ENCODE results near the gene MAPRE3.
"Not testable (repeated sequence)": the region's sequence is repeated elsewhere in the genome, so short reads cannot be mapped to it uniquely, and the experiment has no call there.

MAPRE3 gene

GRCh38 chr2:26970244-26970927, at the start of gene MAPRE3:
Gene MAPRE3, plus strand, starts transcription at chr2:26970637. Its CDS starts 51,582 bp downstream, at chr2:27022219.
- Histone ChIP-seq H3K36me3 (ENCODE audit: control insufficient read depth, low read depth, low read length) (no peaks in the 10 kb centered on the region), H3K27ac (ENCODE audit: low read length) (no peak within 1 kb of the TSS), H3K4me3 (ENCODE audit: low read length) (peak within 1 kb of the TSS; percentile 83), H3K9ac (ENCODE audit: low read length) (peak within 1 kb of the TSS; percentile 17), H3K4me1 (ENCODE audit: control insufficient read depth, low read depth, low read length) (peaks cover 10% of the 10 kb centered on the region), H3K9me3 (ENCODE audit: control insufficient read depth, low read depth, low read length) (no peaks in the 10 kb centered on the region), H3K27me3 (ENCODE audit: control insufficient read depth, insufficient read depth, low read length) (peaks cover 33% of the 10 kb centered on the region)

- no peak overlapping the region for H3K4me3 ChIP-seq (ENCODE audit: low read length)
- peaks cover 7% of the 10 kb centered on the region for H3K4me1 ChIP-seq (ENCODE audit: control insufficient read depth, low read depth, low read length)
- no peaks in the 10 kb centered on the region for H3K27me3 ChIP-seq (ENCODE audit: control insufficient read depth, insufficient read depth, low read length)
- no peak overlapping the region for H3K9ac ChIP-seq (ENCODE audit: low read length)
- no peaks in the 10 kb centered on the region for H3K36me3 ChIP-seq (ENCODE audit: control insufficient read depth, low read depth, low read length)
- H3K27ac ChIP-seq (ENCODE audit: low read length), result no peak overlapping the region
- H3K9me3 ChIP-seq (ENCODE audit: control insufficient read depth, low read depth, low read length), result no peaks in the 10 kb centered on the region
Measured at GRCh38 chr2:26921323-26921722, 49.1 kb upstream of the MAPRE3 start.

GRCh38 chr2:26922405-26923188, 47.8 kb upstream of the MAPRE3 start:
- Histone ChIP-seq H3K9me3 (ENCODE audit: control insufficient read depth, low read depth, low read length) (no peaks in the 10 kb centered on the region), H3K9ac (ENCODE audit: low read length) (no peak overlapping the region), H3K36me3 (ENCODE audit: control insufficient read depth, low read depth, low read length) (no peaks in the 10 kb centered on the region), H3K4me1 (ENCODE audit: control insufficient read depth, low read depth, low read length) (peaks cover 7% of the 10 kb centered on the region), H3K27me3 (ENCODE audit: control insufficient read depth, insufficient read depth, low read length) (no peaks in the 10 kb centered on the region), H3K27ac (ENCODE audit: low read length) (no peak overlapping the region), H3K4me3 (ENCODE audit: low read length) (no peak overlapping the region)

- H3K4me1 ChIP-seq (ENCODE audit: control insufficient read depth, low read depth, low read length); H3K36me3 ChIP-seq (ENCODE audit: control insufficient read depth, low read depth, low read length); H3K9me3 ChIP-seq (ENCODE audit: control insufficient read depth, low read depth, low read length); H3K27me3 ChIP-seq (ENCODE audit: control insufficient read depth, insufficient read depth, low read length); H3K4me3 ChIP-seq (ENCODE audit: low read length); H3K9ac ChIP-seq (ENCODE audit: low read length); H3K27ac ChIP-seq (ENCODE audit: low read length): not testable (repeated sequence)
Measured at GRCh38 chr2:26923189-26923466, 47.3 kb upstream of the MAPRE3 start.

GRCh38 chr2:26924731-26925099, 45.7 kb upstream of the MAPRE3 start:
- H3K36me3 ChIP-seq (ENCODE audit: control insufficient read depth, low read depth, low read length), result no peaks in the 10 kb centered on the region
- no peak overlapping the region for H3K4me3 ChIP-seq (ENCODE audit: low read length)
- H3K4me1 ChIP-seq (ENCODE audit: control insufficient read depth, low read depth, low read length), result peaks cover 7% of the 10 kb centered on the region
- no peak overlapping the region for H3K9ac ChIP-seq (ENCODE audit: low read length)
- H3K27me3 ChIP-seq (ENCODE audit: control insufficient read depth, insufficient read depth, low read length), result no peaks in the 10 kb centered on the region
- H3K27ac ChIP-seq (ENCODE audit: low read length), result no peak overlapping the region
- H3K9me3 ChIP-seq (ENCODE audit: control insufficient read depth, low read depth, low read length), result no peaks in the 10 kb centered on the region

- Histone ChIP-seq H3K4me3 (ENCODE audit: low read length) (no peak overlapping the region), H3K9ac (ENCODE audit: low read length) (no peak overlapping the region), H3K36me3 (ENCODE audit: control insufficient read depth, low read depth, low read length) (no peaks in the 10 kb centered on the region), H3K27me3 (ENCODE audit: control insufficient read depth, insufficient read depth, low read length) (no peaks in the 10 kb centered on the region), H3K27ac (ENCODE audit: low read length) (no peak overlapping the region), H3K9me3 (ENCODE audit: control insufficient read depth, low read depth, low read length) (no peaks in the 10 kb centered on the region), H3K4me1 (ENCODE audit: control insufficient read depth, low read depth, low read length) (peaks cover 7% of the 10 kb centered on the region)
Measured at GRCh38 chr2:26925100-26925791, 45.2 kb upstream of the MAPRE3 start.

- H3K27ac ChIP-seq (ENCODE audit: low read length), result no peak overlapping the region
- no peaks in the 10 kb centered on the region for H3K9me3 ChIP-seq (ENCODE audit: control insufficient read depth, low read depth, low read length)
- no peaks in the 10 kb centered on the region for H3K27me3 ChIP-seq (ENCODE audit: control insufficient read depth, insufficient read depth, low read length)
- no peak overlapping the region for H3K9ac ChIP-seq (ENCODE audit: low read length)
- no peaks in the 10 kb centered on the region for H3K36me3 ChIP-seq (ENCODE audit: control insufficient read depth, low read depth, low read length)
- no peak overlapping the region for H3K4me3 ChIP-seq (ENCODE audit: low read length)
- H3K4me1 ChIP-seq (ENCODE audit: control insufficient read depth, low read depth, low read length), result peaks cover 7% of the 10 kb centered on the region
Measured at GRCh38 chr2:26927221-26927620, 43.2 kb upstream of the MAPRE3 start.

GRCh38 chr2:26932974-26933373, 37.5 kb upstream of the MAPRE3 start:
- Histone ChIP-seq H3K27ac (ENCODE audit: low read length) (no peak overlapping the region), H3K9me3 (ENCODE audit: control insufficient read depth, low read depth, low read length) (no peaks in the 10 kb centered on the region), H3K4me1 (ENCODE audit: control insufficient read depth, low read depth, low read length) (no peaks in the 10 kb centered on the region), H3K36me3 (ENCODE audit: control insufficient read depth, low read depth, low read length) (no peaks in the 10 kb centered on the region), H3K27me3 (ENCODE audit: control insufficient read depth, insufficient read depth, low read length) (no peaks in the 10 kb centered on the region), H3K9ac (ENCODE audit: low read length) (no peak overlapping the region), H3K4me3 (ENCODE audit: low read length) (no peak overlapping the region)

GRCh38 chr2:26933431-26934334, 36.8 kb upstream of the MAPRE3 start:
- H3K36me3 ChIP-seq (ENCODE audit: control insufficient read depth, low read depth, low read length), result no peaks in the 10 kb centered on the region
- no peaks in the 10 kb centered on the region for H3K4me1 ChIP-seq (ENCODE audit: control insufficient read depth, low read depth, low read length)
- no peak overlapping the region for H3K27ac ChIP-seq (ENCODE audit: low read length)
- H3K27me3 ChIP-seq (ENCODE audit: control insufficient read depth, insufficient read depth, low read length), result no peaks in the 10 kb centered on the region
- no peaks in the 10 kb centered on the region for H3K9me3 ChIP-seq (ENCODE audit: control insufficient read depth, low read depth, low read length)
- H3K4me3 ChIP-seq (ENCODE audit: low read length), result no peak overlapping the region
- H3K9ac ChIP-seq (ENCODE audit: low read length), result no peak overlapping the region

GRCh38 chr2:26934335-26934724, 36.1 kb upstream of the MAPRE3 start:
- no peaks in the 10 kb centered on the region for H3K9me3 ChIP-seq (ENCODE audit: control insufficient read depth, low read depth, low read length)
- H3K9ac ChIP-seq (ENCODE audit: low read length), result no peak overlapping the region
- H3K36me3 ChIP-seq (ENCODE audit: control insufficient read depth, low read depth, low read length), result no peaks in the 10 kb centered on the region
- H3K4me3 ChIP-seq (ENCODE audit: low read length), result no peak overlapping the region
- no peak overlapping the region for H3K27ac ChIP-seq (ENCODE audit: low read length)
- no peaks in the 10 kb centered on the region for H3K4me1 ChIP-seq (ENCODE audit: control insufficient read depth, low read depth, low read length)
- no peaks in the 10 kb centered on the region for H3K27me3 ChIP-seq (ENCODE audit: control insufficient read depth, insufficient read depth, low read length)

- H3K36me3 ChIP-seq (ENCODE audit: control insufficient read depth, low read depth, low read length), result no peaks in the 10 kb centered on the region
Measured at GRCh38 chr2:26934985-26935384, 35.5 kb upstream of the MAPRE3 start.

More at GRCh38 chr2:26934985-26935384, 35.5 kb upstream of the MAPRE3 start:
- Histone ChIP-seq H3K4me3 (ENCODE audit: low read length) (no peak overlapping the region), H3K9me3 (ENCODE audit: control insufficient read depth, low read depth, low read length) (no peaks in the 10 kb centered on the region), H3K9ac (ENCODE audit: low read length) (no peak overlapping the region), H3K27ac (ENCODE audit: low read length) (no peak overlapping the region), H3K27me3 (ENCODE audit: control insufficient read depth, insufficient read depth, low read length) (no peaks in the 10 kb centered on the region), H3K4me1 (ENCODE audit: control insufficient read depth, low read depth, low read length) (no peaks in the 10 kb centered on the region)

Measured in iPS-18a (cell line).